Hematopoietic multipotent progenitor cell (in vitro differentiated cells): ENCODE measurements around the gene ZNF530. TPM values are rescaled to one million over a fixed set of nuclear protein-coding genes. Genes with fewer than 3 reads are reported as not detected.

Experiments used
- DNase-seq, 3 donors: peaks; one replicate each; pipeline ENCODE4 v3.0.0-alpha.2; 2011 to 2015; ENCODE audit warnings: low read depth in 2 of 3, low spot score in 2 of 3
- total RNA-seq: library from RNA; depleted of rRNA; stranded (reverse); fragments of >200 nt; gene quantifications from one replicate; pipeline ENCODE4 v1.2.3, GENCODE V29; 2012

The ZNF530 gene
- total RNA-seq, 1 donor: 5.1 TPM

- peak; percentile 73 to 96 (median 94) for DNase-seq
These were observed 14.5 kb downstream of the ZNF530 start, which contains the start of gene ZNF134 for GRCh38 chr19:57613941-57614743. Gene ZNF134 (plus strand): TSS chr19:57614242. CDS start chr19:57619469, 5,227 bp downstream.

GRCh38 chr19:57615346-57615745 is 15.7 kb downstream of the ZNF530 start:
- peak in 1 of 3 donors; percentile 28 for DNase-seq

GRCh38 chr19:57620673-57621348 is 21.1 kb downstream of the ZNF530 start:
- DNase-seq: peak in 1 of 3 donors; percentile 48

- no peak for DNase-seq
These were observed 23.4 kb downstream of the ZNF530 start for GRCh38 chr19:57623091-57623490.

- peak; percentile 72 to 97 (median 93) for DNase-seq
These were observed 33.5 kb downstream of the ZNF530 start, which contains the start of gene ZNF211 for GRCh38 chr19:57632987-57633831. Gene ZNF211 (plus strand): TSS chr19:57633168. CDS start chr19:57633347, 179 bp downstream.

GRCh38 chr19:57633832-57634131 is 34.1 kb downstream of the ZNF530 start:
- DNase-seq: no peak

- no peak for DNase-seq
These were observed 37.7 kb downstream of the ZNF530 start for GRCh38 chr19:57637379-57637778.

GRCh38 chr19:57641715-57642234 is 42.1 kb downstream of the ZNF530 start:
- no peak for DNase-seq

GRCh38 chr19:57642396-57643046 is 42.8 kb downstream of the ZNF530 start:
- no peak for DNase-seq

- DNase-seq: no peak
These were observed 44.0 kb downstream of the ZNF530 start for GRCh38 chr19:57643734-57644133.

GRCh38 chr19:57648331-57649003 is 48.8 kb downstream of the ZNF530 start:
- no peak for DNase-seq

GRCh38 chr19:57651654-57651996 is 51.9 kb downstream of the ZNF530 start:
- DNase-seq: no peak

- no peak for DNase-seq
These were observed 54.0 kb downstream of the ZNF530 start for GRCh38 chr19:57653689-57654088.

GRCh38 chr19:57655443-57655842 is 55.8 kb downstream of the ZNF530 start:
- DNase-seq: no peak

GRCh38 chr19:57656346-57656745 is 56.7 kb downstream of the ZNF530 start:
- DNase-seq: no peak

Other genes with a start within 250 kb of the ZNF530 start
- 7.0 TPM for gene ZNF304, start 248.6 kb upstream of the ZNF530 start, total RNA-seq
- 21.0 TPM for gene TRAPPC2B, start 236.3 kb upstream of the ZNF530 start, total RNA-seq
- 1.6 TPM for gene ZNF547, start 236.3 kb upstream of the ZNF530 start, total RNA-seq
- 40.7 TPM for gene ZNF548, start 210.0 kb upstream of the ZNF530 start, total RNA-seq
- gene ZNF17, start 188.7 kb upstream of the ZNF530 start, total RNA-seq: 17.2 TPM
- gene ZNF749, start 164.6 kb upstream of the ZNF530 start, total RNA-seq: 10.8 TPM
- gene VN1R1, start 142.7 kb upstream of the ZNF530 start, total RNA-seq: 1.3 TPM
- 29.9 TPM for gene ZNF772, start 122.3 kb upstream of the ZNF530 start, total RNA-seq
- 18.6 TPM for gene ZNF419, start 112.1 kb upstream of the ZNF530 start, total RNA-seq
- gene ZNF773, start 99.9 kb upstream of the ZNF530 start, total RNA-seq: 21.5 TPM
- 5.4 TPM for gene ZNF549, start 72.5 kb upstream of the ZNF530 start, total RNA-seq
- 14.3 TPM for gene ZNF550, start 40.0 kb upstream of the ZNF530 start, total RNA-seq
- 4.6 TPM for gene ZNF416, start 21.0 kb upstream of the ZNF530 start, total RNA-seq
- 24.2 TPM for gene ZIK1, start 15.7 kb upstream of the ZNF530 start, total RNA-seq
- 48.2 TPM for gene ZNF134, start 14.4 kb downstream of the ZNF530 start, total RNA-seq
- gene ZNF211, start 33.3 kb downstream of the ZNF530 start, total RNA-seq: 14.5 TPM
- gene ZSCAN4, start 69.0 kb downstream of the ZNF530 start, total RNA-seq: not detected
- gene ZNF551, start 82.1 kb downstream of the ZNF530 start, total RNA-seq: 22.6 TPM
- gene ZNF154, start 109.3 kb downstream of the ZNF530 start, total RNA-seq: 15.1 TPM
- gene ZNF671, start 127.7 kb downstream of the ZNF530 start, total RNA-seq: 19.7 TPM
- gene ZNF776, start 146.9 kb downstream of the ZNF530 start, total RNA-seq: 33.7 TPM
- 32.6 TPM for gene ZNF586, start 169.8 kb downstream of the ZNF530 start, total RNA-seq
- 8.9 TPM for gene ZNF552, start 215.0 kb downstream of the ZNF530 start, total RNA-seq
- 10.0 TPM for gene ZNF587B, start 230.4 kb downstream of the ZNF530 start, total RNA-seq
- gene ZNF587, start 250.0 kb downstream of the ZNF530 start, total RNA-seq: 23.4 TPM